IPS-20b (cell line): ENCODE data around the gene PIP4K2A.
A peak's percentile ranks its signal among the peaks of the same experiment; 100 is the strongest.

Experiments used
- H3K27ac ChIP-seq: one replicate; pipeline ENCODE4 v1.5.1; 2013; ENCODE audit warnings: low read length
- H3K27me3 ChIP-seq: 2 replicates; pipeline ENCODE4 v1.6.1; 2013; ENCODE audit warnings: mild to moderate bottlenecking, low read length, inconsistent platforms; ENCODE audit not compliant: insufficient read depth
- H3K36me3 ChIP-seq: 2 replicates; pipeline ENCODE4 v1.6.1; 2013; ENCODE audit warnings: low read depth, mild to moderate bottlenecking, inconsistent platforms, low read length, moderate library complexity; ENCODE audit not compliant: insufficient read depth
- H3K4me1 ChIP-seq: 2 replicates; pipeline ENCODE4 v1.6.1; 2013; ENCODE audit warnings: mild to moderate bottlenecking, control low read depth, inconsistent platforms, low read length, moderate library complexity; ENCODE audit not compliant: insufficient read depth
- H3K4me3 ChIP-seq: 2 replicates; pipeline ENCODE4 v1.5.1; 2013; ENCODE audit warnings: mild to moderate bottlenecking, low read length, inconsistent platforms
- H3K9ac ChIP-seq: 2 replicates; pipeline ENCODE4 v1.6.1; 2013; ENCODE audit warnings: low read depth, mild to moderate bottlenecking, inconsistent platforms, low read length, moderate library complexity
- H3K9me3 ChIP-seq: 2 replicates; pipeline ENCODE4 v1.6.1; 2013; ENCODE audit warnings: mild to moderate bottlenecking, low read depth, low read length, inconsistent platforms; ENCODE audit not compliant: insufficient read depth

PIP4K2A gene

DNA sequence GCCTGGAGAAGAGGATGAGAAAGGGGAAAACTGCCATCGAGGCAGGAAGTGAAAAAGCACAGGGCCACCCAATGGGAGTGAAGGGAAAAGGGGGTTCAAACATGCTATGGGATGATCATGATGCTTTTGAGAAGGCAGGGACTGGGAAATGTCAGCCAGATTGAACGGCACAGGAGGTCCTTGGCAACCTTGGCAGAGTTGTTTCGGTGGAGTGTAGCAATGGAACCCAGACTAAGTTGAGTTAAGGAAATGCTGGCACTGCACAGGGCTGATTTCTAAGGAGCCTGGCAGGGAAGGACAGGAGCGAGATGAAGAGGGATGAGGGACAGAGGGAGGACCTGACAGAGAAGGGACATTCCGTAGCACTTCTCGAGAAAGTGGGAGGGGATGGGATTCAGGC is 101.4 kb downstream of the PIP4K2A start:
- no peak overlapping the region for H3K9ac ChIP-seq
- H3K9me3 ChIP-seq: no peaks in the 10 kb centered on the region
- H3K36me3 ChIP-seq: peaks cover 11% of the 10 kb centered on the region; the same call in 1 of the 2 replicates
- H3K4me1 ChIP-seq: peaks cover 48% of the 10 kb centered on the region
- H3K27me3 ChIP-seq: no peaks in the 10 kb centered on the region
- H3K27ac ChIP-seq: no peak overlapping the region
- no peak overlapping the region for H3K4me3 ChIP-seq

DNA sequence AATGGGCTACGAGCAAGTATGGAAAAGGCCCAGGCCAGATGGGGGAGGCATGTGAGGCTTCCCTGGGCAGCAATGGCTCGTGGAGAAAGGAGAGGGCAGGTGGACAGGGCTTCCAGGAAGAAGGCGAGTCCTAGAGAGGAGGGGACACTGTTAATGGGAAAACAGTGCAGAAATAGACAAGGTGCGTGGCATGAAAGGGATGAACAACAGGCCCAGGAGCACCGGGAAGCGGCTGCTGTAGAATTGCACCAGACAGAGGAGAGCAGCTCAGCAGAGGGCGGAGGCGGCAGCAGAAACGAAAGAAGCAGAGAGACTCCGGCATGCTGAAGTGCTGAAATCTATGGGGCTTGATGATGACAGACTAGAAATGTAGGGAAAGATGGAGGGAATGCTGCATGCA is 102.1 kb downstream of the PIP4K2A start:
- Histone ChIP-seq H3K4me3 (no peak overlapping the region), H3K27me3 (no peaks in the 10 kb centered on the region), H3K27ac (no peak overlapping the region), H3K9ac (no peak overlapping the region), H3K9me3 (no peaks in the 10 kb centered on the region), H3K4me1 (peaks cover 41% of the 10 kb centered on the region), H3K36me3 (peaks cover 17% of the 10 kb centered on the region; the same call in 1 of the 2 replicates)

DNA sequence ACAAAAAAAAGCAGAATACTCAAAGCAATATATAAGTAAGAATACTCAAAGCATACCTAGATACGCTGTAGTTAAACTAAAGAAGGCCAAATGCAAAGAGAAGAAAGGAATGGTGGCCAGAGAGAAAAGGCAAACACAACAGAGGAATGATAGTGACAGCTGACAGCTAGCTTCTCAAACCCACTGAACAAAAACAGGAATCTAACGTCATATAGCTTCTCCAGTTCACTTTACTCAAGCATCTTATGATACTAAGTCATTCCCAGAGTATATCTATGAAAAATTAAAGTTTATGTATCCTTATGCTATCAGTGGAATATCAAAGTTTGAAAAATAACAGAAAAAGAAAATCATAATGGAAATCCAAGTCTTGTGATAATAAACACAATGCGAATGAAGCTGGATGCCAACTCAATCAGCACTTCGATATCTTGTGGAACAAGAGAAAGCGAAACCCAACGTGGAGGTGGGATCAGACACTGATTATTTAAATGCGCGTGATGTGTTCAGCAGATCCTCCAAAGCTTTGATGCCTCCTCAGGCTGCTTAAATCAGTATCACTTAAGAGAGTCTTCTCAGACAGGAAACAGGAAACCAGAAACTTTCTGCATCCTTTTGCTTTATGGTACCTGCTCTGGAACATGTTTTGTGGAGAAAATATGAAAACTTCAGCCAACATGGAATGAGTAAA is 102.8 kb downstream of the PIP4K2A start:
- H3K36me3 ChIP-seq: peaks cover 21% of the 10 kb centered on the region; the same call in 1 of the 2 replicates
- no peaks in the 10 kb centered on the region for H3K9me3 ChIP-seq
- no peak overlapping the region for H3K9ac ChIP-seq
- no peak overlapping the region for H3K4me3 ChIP-seq
- peaks cover 33% of the 10 kb centered on the region for H3K4me1 ChIP-seq
- no peak overlapping the region for H3K27ac ChIP-seq
- H3K27me3 ChIP-seq: no peaks in the 10 kb centered on the region

DNA sequence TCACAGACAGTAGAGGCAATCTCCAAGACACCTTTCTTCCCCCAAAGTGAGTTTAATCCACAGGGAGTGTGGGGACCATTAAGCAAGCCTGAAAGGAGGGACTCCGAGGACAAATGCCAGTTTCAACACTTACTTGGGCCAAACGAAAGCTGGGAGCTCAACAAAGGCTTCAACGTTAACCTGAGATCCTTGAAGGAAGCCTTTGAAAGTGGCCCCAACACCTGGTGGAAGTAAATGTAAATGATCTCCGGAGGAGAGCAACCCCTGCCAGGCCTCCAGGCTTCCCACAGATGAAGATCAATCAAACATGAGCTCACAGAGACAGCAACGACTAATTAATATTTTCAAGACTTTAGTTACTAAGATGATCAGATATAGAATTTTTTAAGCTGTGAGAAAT is 103.8 kb downstream of the PIP4K2A start:
- H3K27me3 ChIP-seq: no peaks in the 10 kb centered on the region
- H3K9me3 ChIP-seq: no peaks in the 10 kb centered on the region
- H3K4me3 ChIP-seq: peak overlapping the region; percentile 13; the same call in 1 of the 2 replicates
- H3K4me1 ChIP-seq: peaks cover 25% of the 10 kb centered on the region
- H3K9ac ChIP-seq: no peak overlapping the region
- H3K27ac ChIP-seq: no peak overlapping the region
- H3K36me3 ChIP-seq: peaks cover 21% of the 10 kb centered on the region; the same call in 1 of the 2 replicates

DNA sequence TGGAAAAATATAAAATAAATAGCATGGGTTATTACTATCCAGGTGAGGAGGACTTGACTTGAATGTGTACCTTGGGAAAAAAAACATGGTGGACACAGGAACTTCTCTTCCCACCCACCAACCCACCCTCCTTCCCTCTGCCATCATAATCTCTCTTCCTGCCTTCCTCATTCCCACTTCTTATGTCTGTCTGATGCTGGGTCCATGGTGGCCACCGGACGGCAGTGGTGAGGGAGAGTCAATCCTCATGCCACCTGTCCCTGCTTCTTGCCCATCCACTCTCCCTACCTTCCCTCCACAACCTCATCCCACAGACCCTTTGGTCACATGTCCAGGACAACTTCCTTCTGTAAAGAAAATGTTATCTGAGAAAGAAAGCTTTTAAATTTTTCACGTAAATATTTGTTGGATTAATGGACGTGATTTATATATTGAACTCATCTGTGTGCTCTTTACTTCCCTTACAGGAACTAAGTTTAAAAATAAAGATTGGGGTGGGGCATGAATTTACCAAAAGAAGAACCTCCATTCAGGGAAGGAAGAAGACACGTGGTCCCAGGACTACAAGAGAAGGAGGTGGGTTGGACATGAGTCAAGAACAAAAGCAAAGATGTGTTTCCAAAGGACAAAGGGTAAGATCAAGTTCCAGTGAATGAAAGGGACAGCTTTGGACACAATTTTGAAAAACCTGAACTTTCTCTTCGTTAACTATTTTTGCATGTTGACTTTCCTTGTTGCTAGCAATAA is 104.5 kb downstream of the PIP4K2A start:
- peaks cover 29% of the 10 kb centered on the region for H3K4me1 ChIP-seq
- H3K27me3 ChIP-seq: no peaks in the 10 kb centered on the region
- peaks cover 21% of the 10 kb centered on the region; the same call in 1 of the 2 replicates for H3K36me3 ChIP-seq
- H3K4me3 ChIP-seq: no peak overlapping the region
- no peak overlapping the region for H3K9ac ChIP-seq
- no peaks in the 10 kb centered on the region for H3K9me3 ChIP-seq
- no peak overlapping the region for H3K27ac ChIP-seq

DNA sequence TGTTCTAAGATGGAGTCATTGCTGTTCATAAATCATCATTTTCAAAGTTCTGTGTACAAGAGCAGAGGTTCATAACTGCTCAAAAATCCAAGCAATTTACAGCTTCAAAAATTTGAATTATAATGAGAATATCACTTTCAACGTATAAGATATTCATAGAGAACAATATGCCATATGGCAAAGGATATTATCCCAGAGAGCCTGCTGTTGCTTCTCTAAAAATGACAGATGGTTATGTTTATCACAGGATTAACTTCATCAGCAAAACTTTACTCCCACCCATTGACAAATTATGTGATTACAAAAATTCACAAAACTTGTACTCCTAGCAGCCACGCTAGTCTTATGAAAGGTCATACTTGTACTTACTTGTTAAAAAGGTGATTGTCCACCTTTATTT is 105.1 kb downstream of the PIP4K2A start:
- no peak overlapping the region for H3K9ac ChIP-seq
- H3K9me3 ChIP-seq: no peaks in the 10 kb centered on the region
- H3K27ac ChIP-seq: no peak overlapping the region
- no peaks in the 10 kb centered on the region for H3K27me3 ChIP-seq
- H3K4me3 ChIP-seq: no peak overlapping the region
- peaks cover 25% of the 10 kb centered on the region for H3K4me1 ChIP-seq
- H3K36me3 ChIP-seq: peaks cover 21% of the 10 kb centered on the region; the same call in 1 of the 2 replicates

DNA sequence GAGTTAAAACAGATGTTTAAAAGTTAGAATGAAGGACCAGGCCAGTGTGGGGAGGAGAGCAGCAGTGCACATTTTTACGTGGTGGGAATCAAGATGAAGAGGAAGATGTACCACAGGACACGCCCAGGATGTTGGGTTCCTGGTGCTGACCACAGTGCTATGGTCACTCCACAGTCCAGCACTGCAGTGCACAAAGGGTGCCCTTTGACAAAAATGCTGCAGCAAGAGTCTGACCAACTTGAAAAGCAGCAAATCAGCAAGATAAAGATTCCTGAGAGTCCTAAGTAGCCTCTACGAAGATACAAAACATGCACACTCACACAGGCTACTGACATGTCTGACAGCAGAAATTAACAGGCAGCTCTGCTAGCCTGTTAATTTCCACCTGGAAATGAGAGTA is 107.1 kb downstream of the PIP4K2A start:
- Histone ChIP-seq H3K9me3 (no peaks in the 10 kb centered on the region), H3K4me1 (peaks cover 16% of the 10 kb centered on the region; the same call in 1 of the 2 replicates), H3K9ac (no peak overlapping the region), H3K27me3 (no peaks in the 10 kb centered on the region), H3K36me3 (peaks cover 21% of the 10 kb centered on the region; the same call in 1 of the 2 replicates), H3K27ac (no peak overlapping the region), H3K4me3 (no peak overlapping the region)

DNA sequence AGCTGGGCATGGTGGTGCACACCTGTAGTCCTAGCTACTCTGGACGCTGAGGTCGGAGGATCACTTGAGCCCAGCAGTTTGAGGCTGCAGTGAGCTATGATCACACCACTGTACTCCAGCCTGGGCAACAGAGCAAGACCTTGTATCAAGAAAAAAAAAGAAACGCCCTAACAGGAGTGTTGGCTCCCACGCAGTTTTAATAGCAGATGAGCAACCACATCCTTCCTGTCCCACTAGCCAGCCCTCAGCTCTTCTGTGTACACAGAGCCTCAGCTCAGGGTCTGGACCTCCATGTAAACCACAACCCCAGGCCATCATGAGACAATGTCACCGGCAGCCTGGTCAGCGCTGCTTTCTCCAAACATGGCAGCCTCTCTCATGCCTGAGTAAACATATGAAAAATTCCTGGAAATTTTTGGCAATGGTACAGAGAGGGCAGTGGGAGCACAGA is 108.2 kb downstream of the PIP4K2A start:
- peaks cover 21% of the 10 kb centered on the region; the same call in 1 of the 2 replicates for H3K36me3 ChIP-seq
- no peaks in the 10 kb centered on the region for H3K27me3 ChIP-seq
- H3K4me1 ChIP-seq: peaks cover 16% of the 10 kb centered on the region; the same call in 1 of the 2 replicates
- H3K4me3 ChIP-seq: no peak overlapping the region
- no peak overlapping the region for H3K27ac ChIP-seq
- H3K9me3 ChIP-seq: no peaks in the 10 kb centered on the region
- H3K9ac ChIP-seq: no peak overlapping the region

DNA sequence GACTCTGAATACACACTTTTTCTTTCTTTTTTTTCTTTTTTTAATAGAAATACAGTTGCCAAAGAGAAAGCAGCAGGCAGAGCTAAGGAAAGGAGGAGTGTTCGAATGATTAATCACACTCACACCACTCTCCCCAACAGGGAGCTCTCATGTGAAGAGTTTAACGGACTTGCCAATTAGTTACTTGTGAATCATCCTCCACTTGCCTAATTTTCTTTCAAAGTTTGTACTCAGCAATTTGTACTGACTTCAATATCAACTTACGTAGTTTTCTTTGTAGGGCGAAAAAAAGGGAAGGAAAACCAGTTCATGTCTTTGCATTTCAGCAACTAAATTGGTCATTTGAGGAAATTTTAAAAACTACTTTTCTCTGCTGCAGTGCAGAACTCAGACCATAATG is 109.2 kb downstream of the PIP4K2A start:
- Histone ChIP-seq H3K4me3 (no peak overlapping the region), H3K36me3 (peaks cover 21% of the 10 kb centered on the region; the same call in 1 of the 2 replicates), H3K27me3 (no peaks in the 10 kb centered on the region), H3K9ac (no peak overlapping the region; the same call in 1 of the 2 replicates), H3K9me3 (no peaks in the 10 kb centered on the region), H3K4me1 (peaks cover 12% of the 10 kb centered on the region; the same call in 1 of the 2 replicates), H3K27ac (no peak overlapping the region)

DNA sequence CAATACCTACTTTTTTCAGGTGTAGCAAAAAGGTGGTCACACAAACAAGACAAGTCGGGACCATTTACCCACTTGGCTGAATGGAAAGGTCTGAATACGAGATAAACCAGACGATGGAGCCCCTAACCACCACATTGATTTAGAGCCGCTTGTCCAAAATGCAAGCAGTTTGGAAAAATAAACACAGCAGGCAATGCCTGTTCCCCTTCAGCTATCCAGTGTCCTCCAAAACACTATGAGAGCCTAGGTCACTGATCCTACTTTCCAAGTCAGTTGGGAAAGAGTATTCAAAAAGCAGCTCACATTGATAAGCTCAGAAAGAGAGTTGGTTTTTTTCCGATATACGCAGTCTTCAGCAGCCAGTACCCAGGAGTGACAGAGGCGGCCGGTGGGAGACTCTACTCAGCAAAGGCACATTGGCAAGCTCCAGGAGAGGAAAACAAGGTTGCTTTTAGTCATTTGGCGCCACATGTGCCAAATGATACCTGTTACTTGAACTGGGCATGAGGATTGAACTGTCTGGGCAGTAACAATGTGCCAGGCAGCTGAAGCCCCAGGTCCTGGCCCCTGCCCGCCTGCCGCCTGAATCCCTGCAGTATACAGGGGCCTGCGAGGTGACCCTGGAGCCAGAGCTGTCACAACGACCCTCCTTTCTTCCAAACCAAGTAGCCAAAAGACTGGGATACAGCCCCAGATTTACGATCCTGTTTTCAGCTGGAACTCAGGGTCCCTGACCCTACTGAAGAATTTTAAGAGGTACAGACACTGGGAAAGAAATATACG is 109.8 kb downstream of the PIP4K2A start:
- Histone ChIP-seq H3K9me3 (no peaks in the 10 kb centered on the region), H3K4me1 (peaks cover 9% of the 10 kb centered on the region; the same call in 1 of the 2 replicates), H3K27me3 (no peaks in the 10 kb centered on the region), H3K9ac (no peak overlapping the region), H3K36me3 (peaks cover 21% of the 10 kb centered on the region; the same call in 1 of the 2 replicates), H3K4me3 (no peak overlapping the region), H3K27ac (no peak overlapping the region)

DNA sequence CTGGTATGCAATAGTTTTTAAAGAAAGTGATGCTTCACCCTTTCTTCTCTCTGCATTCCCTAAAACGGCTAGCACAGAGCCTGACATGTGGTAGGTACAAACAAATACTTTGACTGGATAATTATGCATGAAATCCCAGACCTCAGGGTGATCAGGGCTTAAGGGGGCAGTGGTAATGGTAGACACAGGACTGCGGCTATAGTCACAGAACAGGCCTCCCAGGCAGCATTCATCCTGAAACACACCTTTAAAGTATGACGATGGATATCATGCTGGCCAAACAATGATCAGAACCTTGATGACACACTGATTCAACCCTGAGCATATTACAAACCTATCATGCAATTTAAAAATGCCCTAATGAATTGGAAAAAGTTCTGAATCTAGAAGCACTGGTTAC is 110.8 kb downstream of the PIP4K2A start:
- H3K27me3 ChIP-seq: no peaks in the 10 kb centered on the region
- peaks cover 13% of the 10 kb centered on the region; the same call in 1 of the 2 replicates for H3K36me3 ChIP-seq
- no peak overlapping the region for H3K4me3 ChIP-seq
- peaks cover 9% of the 10 kb centered on the region; the same call in 1 of the 2 replicates for H3K4me1 ChIP-seq
- H3K9me3 ChIP-seq: no peaks in the 10 kb centered on the region
- no peak overlapping the region for H3K9ac ChIP-seq
- H3K27ac ChIP-seq: no peak overlapping the region
